ENCODE data around the gene ADAM8.
A peak's percentile ranks its signal among the peaks of the same experiment; 100 is the strongest.

The ADAM8 gene

GRCh38 chr10:133299738-133300137 is 23.1 kb upstream of the ADAM8 start:
- TF ChIP-seq CTCF (IDR thresholded peaks at IDR 0.05): no peak
- no peak overlapping the region for H3K27ac ChIP-seq
- DNase-seq (ENCODE audit: low spot score): no peak
- no peak overlapping the region for H3K4me3 ChIP-seq

DNA sequence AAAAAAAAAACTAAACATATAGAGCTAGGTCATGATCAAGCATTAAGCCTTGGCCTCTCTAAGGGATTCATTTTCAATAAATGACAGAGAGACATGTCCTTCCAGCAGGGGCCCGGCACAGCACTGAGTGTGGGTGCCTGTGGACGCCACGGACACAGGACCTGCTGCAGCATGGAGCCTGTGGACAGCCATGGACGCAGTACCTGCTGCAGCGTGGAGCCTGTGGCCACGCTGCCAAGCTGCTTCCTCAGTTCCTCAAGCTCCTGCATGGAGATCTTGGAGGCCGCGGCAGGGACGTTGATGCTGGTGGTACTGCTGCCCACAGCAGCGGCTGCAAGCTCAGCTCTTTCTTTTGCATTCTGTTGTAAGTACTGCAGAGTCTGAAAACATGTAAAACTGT is 22.6 kb upstream of the ADAM8 start:
- H3K4me3 ChIP-seq: no peak overlapping the region

GRCh38 chr10:133298466-133298865 is 21.8 kb upstream of the ADAM8 start:
- no peak overlapping the region for H3K4me3 ChIP-seq
- TF ChIP-seq CTCF (IDR thresholded peaks at IDR 0.05): no peak
- H3K27ac ChIP-seq: no peak overlapping the region
- no peak for DNase-seq (ENCODE audit: low spot score)

More for the DNA sequence above, 22.6 kb upstream of the ADAM8 start:
- no peak overlapping the region for H3K27ac ChIP-seq
- no peak for DNase-seq (ENCODE audit: low spot score)
- no peak for TF ChIP-seq CTCF (IDR thresholded peaks at IDR 0.05)

- Histone ChIP-seq H3K4me3 (no peak overlapping the region), H3K27ac (no peak overlapping the region)
- TF ChIP-seq CTCF (IDR thresholded peaks at IDR 0.05): no peak
- no peak for DNase-seq (ENCODE audit: low spot score)
These were observed 20.8 kb upstream of the ADAM8 start for GRCh38 chr10:133297504-133297903.

DNA sequence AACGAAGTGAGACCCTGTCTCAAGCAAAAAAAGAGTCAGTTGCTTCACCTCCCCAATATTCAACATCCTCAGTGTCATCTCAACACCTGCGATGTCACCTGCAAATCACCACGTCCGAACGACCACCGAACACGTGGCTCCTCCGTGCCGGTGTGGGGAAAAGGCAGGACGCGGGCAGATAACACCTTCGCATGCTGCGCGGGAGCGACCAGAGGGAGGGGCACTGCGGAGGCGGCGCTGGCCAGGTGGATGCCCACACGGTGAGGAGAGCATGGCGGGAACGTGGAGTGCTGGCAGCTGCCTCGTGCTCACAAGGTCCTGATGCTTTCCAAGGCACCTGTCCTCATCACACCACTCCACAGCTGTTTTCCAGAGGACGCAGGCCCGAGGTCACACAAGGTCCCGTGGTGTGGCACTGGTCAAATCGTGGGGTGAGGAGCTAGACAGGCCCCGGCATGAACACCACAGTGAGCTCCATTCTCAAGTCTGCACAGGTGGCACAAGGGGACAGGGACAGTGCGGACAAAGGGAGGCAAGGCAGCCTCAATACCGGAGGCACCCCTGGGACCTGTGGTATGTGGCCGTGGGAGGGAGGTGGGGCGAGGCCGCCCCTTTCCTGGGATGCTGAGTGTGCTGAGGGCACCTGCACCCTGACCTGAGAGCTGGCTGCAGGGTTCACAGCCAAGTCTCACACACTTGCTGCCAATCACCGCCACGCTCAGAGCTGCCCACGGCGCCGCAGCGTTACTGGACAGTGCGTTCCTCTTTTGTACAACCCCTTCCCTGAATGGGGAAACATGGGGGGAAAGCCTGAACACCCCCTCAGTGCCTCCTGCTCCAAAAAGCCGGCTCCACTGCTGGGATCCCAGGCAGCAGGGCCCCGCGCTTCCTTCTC is 19.0 kb upstream of the ADAM8 start:
- Histone ChIP-seq H3K27ac (no peak overlapping the region), H3K4me3 (no peak overlapping the region)
- TF ChIP-seq CTCF (IDR thresholded peaks at IDR 0.05): no peak
- no peak for DNase-seq (ENCODE audit: low spot score)

DNA sequence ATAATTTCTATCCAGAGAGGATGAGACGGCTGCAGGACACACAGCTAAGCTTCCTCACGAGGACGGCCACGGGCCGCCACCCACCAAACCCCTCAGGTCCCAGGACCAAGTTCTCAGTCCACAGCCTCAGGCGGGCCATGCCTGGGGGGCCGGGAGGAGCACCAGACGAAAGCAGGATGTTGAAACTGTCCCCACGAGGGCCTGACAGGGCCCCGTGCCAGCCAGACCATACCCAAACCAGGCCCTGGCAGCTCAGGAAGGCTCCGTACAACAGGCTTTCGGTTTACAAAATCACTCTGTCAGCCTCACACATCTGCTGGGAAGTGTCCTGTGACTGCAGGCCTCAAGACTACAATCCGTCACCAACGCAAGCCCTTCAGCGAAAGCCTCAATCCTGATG is 17.5 kb upstream of the ADAM8 start:
- TF ChIP-seq CTCF (IDR thresholded peaks at IDR 0.05): no peak
- no peak for DNase-seq (ENCODE audit: low spot score)
- no peak overlapping the region for H3K4me3 ChIP-seq
- no peak overlapping the region for H3K27ac ChIP-seq

DNA sequence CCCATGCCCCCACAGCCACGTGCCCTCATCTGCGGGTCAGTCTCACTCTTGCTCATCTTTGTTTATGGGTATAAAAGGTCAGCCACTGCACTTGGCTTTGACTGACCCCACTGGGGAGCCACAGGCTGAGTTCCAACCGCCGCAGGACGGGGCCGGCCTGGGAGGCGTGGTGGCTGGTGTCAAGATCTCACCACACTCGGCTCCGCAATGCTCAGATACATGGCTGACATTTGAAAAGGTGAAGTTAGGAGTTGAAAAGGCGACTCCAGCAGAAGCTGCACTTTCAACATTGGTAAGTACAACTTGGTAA is 17.1 kb upstream of the ADAM8 start:
- peak overlapping the region; percentile 9 to 43 for H3K27ac ChIP-seq
- no peak for TF ChIP-seq CTCF (IDR thresholded peaks at IDR 0.05)
- DNase-seq (ENCODE audit: low spot score): no peak
- H3K4me3 ChIP-seq: no peak overlapping the region

Data from coronary artery (tissue), 2 donors.